ENCODE results near the gene USHBP1. TPM values are rescaled to one million over a fixed set of nuclear protein-coding genes. Genes with fewer than 3 reads are reported as not detected.

Gene USHBP1
- total RNA-seq, 6 donors from 2014 or later, result 9.1 to 21.4 (median 10.7) TPM

- peak; percentile 91 to 93 for ATAC-seq (ENCODE audit: low FRiP score in 2 of 2)
- H3K27ac ChIP-seq, result peak within 1 kb of the TSS; percentile 70 to 96 (median 85)
- peak; percentile 98 to 99 for DNase-seq
- H3K27me3 ChIP-seq, result no peaks in the 10 kb centered on the region
- H3K9me3 ChIP-seq, result no peaks in the 10 kb centered on the region
- peak within 1 kb of the TSS; percentile 81 to 95 (median 90) for H3K4me3 ChIP-seq
- peaks cover 0 to 7% (median 3%) of the 10 kb centered on the region in 4 donors for H3K36me3 ChIP-seq
- peaks cover 30 to 69% (median 42%) of the 10 kb centered on the region in 4 donors for H3K4me1 ChIP-seq
- TF ChIP-seq POLR2A (IDR thresholded peaks at IDR 0.05) (peak in 2 of 4 donors; percentile 79 to 85), EP300 (IDR thresholded peaks at IDR 0.05) (no peak), CTCF (IDR thresholded peaks at IDR 0.05) (peak; percentile 68 to 95 (median 93)), POLR2AphosphoS5 (IDR thresholded peaks at IDR 0.05) (peak in 1 of 2 donors; percentile 80)
- 2 to 6% methylated on average over 9 to 43 of the region's 52 CpGs for WGBS, 2 donors
Observed at GRCh38 chr19:17303167-17303939, 38.8 kb upstream of the USHBP1 start, which contains the start of gene ABHD8. ABHD8 (minus strand) TSS chr19:17303425; CDS start chr19:17301616, 1,809 bp downstream.

GRCh38 chr19:17302391-17303166 is 38.0 kb upstream of the USHBP1 start:
- TF ChIP-seq POLR2A (IDR thresholded peaks at IDR 0.05), result no peak
- no peak for TF ChIP-seq POLR2AphosphoS5 (IDR thresholded peaks at IDR 0.05)
- no peak for TF ChIP-seq CTCF (IDR thresholded peaks at IDR 0.05)
- no peak for TF ChIP-seq EP300 (IDR thresholded peaks at IDR 0.05)
- Histone ChIP-seq H3K27me3 (no peaks in the 10 kb centered on the region), H3K4me3 (peak overlapping the region; percentile 81 to 95 (median 90)), H3K27ac (peak overlapping the region; percentile 70 to 96 (median 85)), H3K4me1 (peaks cover 30 to 69% (median 42%) of the 10 kb centered on the region in 4 donors), H3K9me3 (no peaks in the 10 kb centered on the region), H3K36me3 (peaks cover 0 to 7% (median 3%) of the 10 kb centered on the region in 4 donors)
- WGBS, 2 donors, result 16 to 30% methylated on average over 2 to 17 of the region's 29 CpGs
- DNase-seq, result peak; percentile 42 to 79
- peak in 1 of 2 donors; percentile 2 for ATAC-seq (ENCODE audit: low FRiP score in 2 of 2)

- Histone ChIP-seq H3K9me3 (no peaks in the 10 kb centered on the region), H3K4me3 (no peak overlapping the region), H3K27ac (no peak overlapping the region), H3K4me1 (peaks cover 22 to 57% (median 32%) of the 10 kb centered on the region in 4 donors), H3K36me3 (peaks cover 0 to 9% (median 4%) of the 10 kb centered on the region in 4 donors), H3K27me3 (no peaks in the 10 kb centered on the region)
- WGBS, 2 donors, result 94 to 95% methylated on average over 7 to 40 of the region's 51 CpGs
- DNase-seq (peak in 1 of 2 donors; percentile 86), ATAC-seq (ENCODE audit: low FRiP score in 2 of 2) (no peak)
- no peak for TF ChIP-seq POLR2AphosphoS5 (IDR thresholded peaks at IDR 0.05)
- TF ChIP-seq CTCF (IDR thresholded peaks at IDR 0.05), result no peak
- TF ChIP-seq EP300 (IDR thresholded peaks at IDR 0.05), result no peak
- no peak for TF ChIP-seq POLR2A (IDR thresholded peaks at IDR 0.05)
Observed at GRCh38 chr19:17300992-17301619, 36.6 kb upstream of the USHBP1 start.

GRCh38 chr19:17296976-17297375 is 32.4 kb upstream of the USHBP1 start:
- no peak for DNase-seq
- Histone ChIP-seq H3K27me3 (no peaks in the 10 kb centered on the region), H3K9me3 (no peaks in the 10 kb centered on the region), H3K27ac (no peak overlapping the region), H3K36me3 (peaks cover 0 to 9% (median 4%) of the 10 kb centered on the region in 4 donors), H3K4me3 (no peak overlapping the region), H3K4me1 (peaks cover 3 to 36% (median 8%) of the 10 kb centered on the region in 4 donors)
- no peak for TF ChIP-seq EP300 (IDR thresholded peaks at IDR 0.05)
- no peak for TF ChIP-seq POLR2A (IDR thresholded peaks at IDR 0.05)
- WGBS, 2 donors, result 89% methylated on average over 6 of the region's 6 CpGs
- ATAC-seq (ENCODE audit: low FRiP score in 2 of 2), result no peak

Measured in upper lobe of left lung (tissue), 6 donors.